Liver (tissue), 9 donors: ENCODE results near the gene CACNA1B. TPM values are rescaled to one million over a fixed set of nuclear protein-coding genes. Genes with fewer than 3 reads are reported as not detected.

Experiments
- DNase-seq: peaks from one replicate; pipeline ENCODE4 v3.0.0-alpha.2; 2017; ENCODE audit warnings: low spot score
- H3K27ac ChIP-seq, 2 donors: one replicate each; pipeline ENCODE4 v1.7.0; 2013; ENCODE audit warnings: inconsistent platforms in 2 of 2, low read length in 2 of 2, control low read depth in 1 of 2, low read depth in 1 of 2, mild to moderate bottlenecking in 1 of 2
- H3K27me3 ChIP-seq, 4 donors: one replicate each; pipeline versions ENCODE4 v1.6.1 to v1.7.0; 2013; ENCODE audit warnings: low read length in 3 of 4, inconsistent platforms in 1 of 4, mild to moderate bottlenecking in 1 of 4, moderate library complexity in 1 of 4; ENCODE audit not compliant: control insufficient read depth in 4 of 4, insufficient read depth in 4 of 4
- H3K36me3 ChIP-seq, 4 donors: one replicate each; pipeline versions ENCODE4 v1.6.1 to v1.7.0; 2013; ENCODE audit warnings: low read length in 3 of 4, mild to moderate bottlenecking in 3 of 4, low read depth in 1 of 4, moderate library complexity in 1 of 4; ENCODE audit not compliant: control insufficient read depth in 4 of 4, insufficient read depth in 3 of 4
- H3K4me1 ChIP-seq, 4 donors: one replicate each; pipeline versions ENCODE4 v1.6.1 to v1.7.0; 2013; ENCODE audit warnings: low read length in 3 of 4, mild to moderate bottlenecking in 3 of 4, moderate library complexity in 1 of 4; ENCODE audit not compliant: control insufficient read depth in 4 of 4, insufficient read depth in 4 of 4
- H3K4me3 ChIP-seq, 3 donors: one replicate each; pipeline versions ENCODE4 v1.6.1 to v1.7.0; 2013; ENCODE audit warnings: low read length in 3 of 3, control low read depth in 1 of 3, low read depth in 1 of 3, mild to moderate bottlenecking in 1 of 3
- H3K9ac ChIP-seq, 2 donors: one replicate each; pipeline ENCODE4 v1.7.0; 2013; ENCODE audit warnings: low read length in 2 of 2, mild to moderate bottlenecking in 2 of 2, moderate library complexity in 2 of 2, control low read depth in 1 of 2, low read depth in 1 of 2
- H3K9me3 ChIP-seq, 4 donors: one replicate each; pipeline versions ENCODE4 v1.6.1 to v1.7.0; 2013; ENCODE audit warnings: low read length in 3 of 4; ENCODE audit not compliant: control insufficient read depth in 4 of 4
- FOXA1 ChIP-seq: IDR thresholded peaks from 2 replicates; pipeline ENCODE4 v1.6.1; 2016; ENCODE audit warnings: antibody characterized with exemption
- FOXA2 ChIP-seq: IDR thresholded peaks from 2 replicates; pipeline ENCODE4 v1.6.1; 2016; ENCODE audit warnings: antibody characterized with exemption
- GABPA ChIP-seq, 2 donors: IDR thresholded peaks in 1 of 2; conservative IDR thresholded peaks in 1 of 2; 2 replicates each; pipeline ENCODE4 v1.6.1; 2016; ENCODE audit warnings: antibody characterized with exemption in 2 of 2, mild to moderate bottlenecking in 1 of 2, moderate library complexity in 1 of 2
- HNF4A ChIP-seq, 2 donors: conservative IDR thresholded peaks; 2 replicates each; pipeline ENCODE4 v1.6.1; 2016; ENCODE audit warnings: antibody characterized with exemption in 2 of 2, mild to moderate bottlenecking in 2 of 2
- HNF4G ChIP-seq: IDR thresholded peaks from 2 replicates; pipeline ENCODE4 v1.6.1; 2016; ENCODE audit warnings: antibody characterized with exemption
- JUND ChIP-seq, 2 donors: IDR thresholded peaks; 2 replicates each; pipeline ENCODE4 v1.6.1; 2016; ENCODE audit warnings: antibody characterized with exemption in 2 of 2
- NR2F2 ChIP-seq: IDR thresholded peaks from 2 replicates; pipeline ENCODE4 v1.6.1; 2016; ENCODE audit warnings: antibody characterized with exemption
- RAD21 ChIP-seq, 2 donors: IDR thresholded peaks; 2 replicates each; pipeline ENCODE4 v1.6.1; 2016; ENCODE audit warnings: antibody characterized with exemption in 2 of 2, mild to moderate bottlenecking in 2 of 2
- RXRA ChIP-seq, 2 donors: IDR thresholded peaks; 2 replicates each; pipeline ENCODE4 v1.6.1; 2017 to 2018; ENCODE audit warnings: antibody characterized with exemption in 2 of 2, mild to moderate bottlenecking in 1 of 2
- SP1 ChIP-seq: IDR thresholded peaks from 2 replicates; pipeline ENCODE4 v1.6.1; 2018; ENCODE audit warnings: antibody characterized with exemption, mild to moderate bottlenecking
- YY1 ChIP-seq: IDR thresholded peaks from 2 replicates; pipeline ENCODE4 v1.6.1; 2016; ENCODE audit warnings: antibody characterized with exemption, mild to moderate bottlenecking
- WGBS: extraction: QIAGEN DNeasy Blood & Tissue Kit; methylation state at CpG from one replicate; pipeline ENCODE4 v1.1.7; 2013; 5-methylcytosine and 5-hydroxymethylcytosine counted together
- polyA plus RNA-seq, 2 donors: library from polyadenylated mRNA; stranded (reverse) in 1 of 2; unstranded in 1 of 2; fragments of 200-250 nt in 1 of 2; fragments of >200 nt in 1 of 2; fragmentation: Nextera tagmentation in 1 of 2; extraction: Ambion mirVana in 1 of 2; gene quantifications; one replicate each; pipeline versions ENCODE4 v1.2.1 to v1.2.3, GENCODE V29; 2013 to 2015
- total RNA-seq, 2 donors: library from RNA; depleted of rRNA; stranded (reverse); fragments of >200 nt; gene quantifications; one replicate each; pipeline ENCODE4 v1.2.3, GENCODE V29; 2014
- TF ChIP-seq, protein P1 (sequence below): IDR thresholded peaks from 2 replicates; pipeline ENCODE4 v1.6.1; 2016; ENCODE audit warnings: antibody characterized with exemption
- TF ChIP-seq, protein P2 (sequence below): IDR thresholded peaks from 2 replicates; pipeline ENCODE4 v1.6.1; 2016; ENCODE audit warnings: antibody characterized with exemption, mild to moderate bottlenecking
- TF ChIP-seq, protein P3 (sequence below): IDR thresholded peaks from 2 replicates; pipeline ENCODE4 v1.6.1; 2016; ENCODE audit warnings: antibody characterized with exemption
- TF ChIP-seq, protein P4 (sequence below): fragments of 150-350 bp; IDR thresholded peaks from 2 replicates; pipeline ENCODE4 v1.5.1; 2017; ENCODE audit warnings: improper control_type of control experiment, low read depth, low read length; ENCODE audit not compliant: missing input control
- TF ChIP-seq, protein P5 (sequence below): IDR thresholded peaks from 2 replicates; pipeline ENCODE4 v1.6.1; 2016; ENCODE audit warnings: antibody characterized with exemption
- donor health status: healthy.
- donor health status: healthy.
- donor health status: healthy.
- donor health status: healthy.
- donor health status: healthy.

CACNA1B gene
- total and polyA plus RNA-seq, 4 donors: under 0.01 to 0.05 TPM; not detected in 2

DNA sequence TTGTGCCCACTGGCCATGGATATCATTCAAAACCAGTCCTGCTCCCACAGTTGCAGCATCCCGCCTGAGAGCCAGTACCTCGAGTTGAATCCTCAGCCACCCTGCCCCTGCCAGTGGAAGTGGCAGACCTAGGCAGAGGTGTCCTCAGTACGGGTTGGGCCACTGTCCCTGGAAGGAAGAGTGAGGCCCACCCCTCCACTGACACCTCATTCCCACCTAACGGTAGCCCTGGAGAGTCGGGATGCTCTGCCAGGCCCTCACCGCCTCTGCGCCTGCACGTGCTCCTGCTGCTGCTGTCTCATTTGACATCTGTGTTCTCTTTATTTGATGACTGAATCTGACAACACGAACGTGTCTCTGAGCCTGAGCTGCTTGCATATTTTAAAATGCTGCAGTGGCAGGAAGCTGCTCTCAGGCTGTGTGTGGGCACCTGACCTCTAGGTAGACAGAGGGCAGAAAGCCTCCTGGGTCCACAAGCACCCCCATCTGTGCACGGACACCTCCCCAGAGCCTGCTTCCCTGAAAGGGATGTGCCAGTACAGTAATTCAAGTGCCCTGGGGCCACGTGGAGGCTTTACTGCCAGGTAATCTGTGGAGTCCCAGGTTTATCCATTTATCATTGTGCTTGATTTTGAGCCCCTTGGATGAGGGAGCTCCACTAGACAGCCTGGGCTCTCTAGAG is 194.7 kb downstream of the CACNA1B start:
- Histone ChIP-seq H3K9ac (no peak overlapping the region), H3K9me3 (no peaks in the 10 kb centered on the region), H3K27me3 (peaks cover 0 to 3% (median 0%) of the 10 kb centered on the region in 4 donors), H3K4me1 (no peaks in the 10 kb centered on the region), H3K36me3 (no peaks in the 10 kb centered on the region), H3K27ac (no peak overlapping the region), H3K4me3 (no peak overlapping the region)
- peak; percentile 26 for DNase-seq
- 72% methylated on average over 12 of the region's 12 CpGs for WGBS
- TF ChIP-seq, protein P1, sequence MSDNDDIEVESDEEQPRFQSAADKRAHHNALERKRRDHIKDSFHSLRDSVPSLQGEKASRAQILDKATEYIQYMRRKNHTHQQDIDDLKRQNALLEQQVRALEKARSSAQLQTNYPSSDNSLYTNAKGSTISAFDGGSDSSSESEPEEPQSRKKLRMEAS: no peak
- TF ChIP-seq SP1: no peak
- no peak for TF ChIP-seq NR2F2
- TF ChIP-seq JUND (IDR thresholded peaks at IDR 0.05): no peak
- no peak for TF ChIP-seq FOXA2
- no peak for TF ChIP-seq GABPA (IDR thresholded peaks at IDR 0.05 in 1 of 2, conservative IDR thresholded peaks at IDR 0.05 in 1 of 2)
- TF ChIP-seq FOXA1: no peak
- TF ChIP-seq, protein P2, sequence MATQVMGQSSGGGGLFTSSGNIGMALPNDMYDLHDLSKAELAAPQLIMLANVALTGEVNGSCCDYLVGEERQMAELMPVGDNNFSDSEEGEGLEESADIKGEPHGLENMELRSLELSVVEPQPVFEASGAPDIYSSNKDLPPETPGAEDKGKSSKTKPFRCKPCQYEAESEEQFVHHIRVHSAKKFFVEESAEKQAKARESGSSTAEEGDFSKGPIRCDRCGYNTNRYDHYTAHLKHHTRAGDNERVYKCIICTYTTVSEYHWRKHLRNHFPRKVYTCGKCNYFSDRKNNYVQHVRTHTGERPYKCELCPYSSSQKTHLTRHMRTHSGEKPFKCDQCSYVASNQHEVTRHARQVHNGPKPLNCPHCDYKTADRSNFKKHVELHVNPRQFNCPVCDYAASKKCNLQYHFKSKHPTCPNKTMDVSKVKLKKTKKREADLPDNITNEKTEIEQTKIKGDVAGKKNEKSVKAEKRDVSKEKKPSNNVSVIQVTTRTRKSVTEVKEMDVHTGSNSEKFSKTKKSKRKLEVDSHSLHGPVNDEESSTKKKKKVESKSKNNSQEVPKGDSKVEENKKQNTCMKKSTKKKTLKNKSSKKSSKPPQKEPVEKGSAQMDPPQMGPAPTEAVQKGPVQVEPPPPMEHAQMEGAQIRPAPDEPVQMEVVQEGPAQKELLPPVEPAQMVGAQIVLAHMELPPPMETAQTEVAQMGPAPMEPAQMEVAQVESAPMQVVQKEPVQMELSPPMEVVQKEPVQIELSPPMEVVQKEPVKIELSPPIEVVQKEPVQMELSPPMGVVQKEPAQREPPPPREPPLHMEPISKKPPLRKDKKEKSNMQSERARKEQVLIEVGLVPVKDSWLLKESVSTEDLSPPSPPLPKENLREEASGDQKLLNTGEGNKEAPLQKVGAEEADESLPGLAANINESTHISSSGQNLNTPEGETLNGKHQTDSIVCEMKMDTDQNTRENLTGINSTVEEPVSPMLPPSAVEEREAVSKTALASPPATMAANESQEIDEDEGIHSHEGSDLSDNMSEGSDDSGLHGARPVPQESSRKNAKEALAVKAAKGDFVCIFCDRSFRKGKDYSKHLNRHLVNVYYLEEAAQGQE: no peak
- TF ChIP-seq, protein P3, sequence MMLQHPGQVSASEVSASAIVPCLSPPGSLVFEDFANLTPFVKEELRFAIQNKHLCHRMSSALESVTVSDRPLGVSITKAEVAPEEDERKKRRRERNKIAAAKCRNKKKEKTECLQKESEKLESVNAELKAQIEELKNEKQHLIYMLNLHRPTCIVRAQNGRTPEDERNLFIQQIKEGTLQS: no peak

DNA sequence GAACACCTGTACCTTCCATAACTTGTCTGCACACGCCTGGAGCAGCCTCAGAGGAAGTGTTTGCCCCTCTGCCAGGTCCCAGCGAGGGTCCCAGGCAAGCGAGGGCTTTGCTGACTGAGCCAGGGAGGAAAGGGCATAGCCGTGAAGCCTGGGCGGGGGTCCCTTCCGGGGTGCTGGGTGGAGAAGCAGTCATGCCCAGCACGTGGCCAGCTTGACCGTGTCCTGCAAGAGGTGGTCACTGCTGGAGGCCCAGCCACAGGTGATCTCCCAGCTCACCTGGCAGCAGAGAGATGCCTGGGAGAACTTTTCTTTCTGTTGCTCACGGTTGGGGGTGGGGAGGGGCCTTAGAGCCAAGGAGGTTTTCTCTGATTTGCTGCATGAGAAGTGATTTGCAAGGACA is 195.3 kb downstream of the CACNA1B start:
- Histone ChIP-seq H3K27ac (no peak overlapping the region), H3K27me3 (peaks cover 0 to 3% (median 0%) of the 10 kb centered on the region in 4 donors), H3K36me3 (no peaks in the 10 kb centered on the region), H3K9ac (no peak overlapping the region), H3K4me3 (no peak overlapping the region), H3K4me1 (no peaks in the 10 kb centered on the region), H3K9me3 (no peaks in the 10 kb centered on the region)
- DNase-seq: peak; percentile 21
- 67% methylated on average over 9 of the region's 9 CpGs for WGBS
- TF ChIP-seq, protein P4, sequence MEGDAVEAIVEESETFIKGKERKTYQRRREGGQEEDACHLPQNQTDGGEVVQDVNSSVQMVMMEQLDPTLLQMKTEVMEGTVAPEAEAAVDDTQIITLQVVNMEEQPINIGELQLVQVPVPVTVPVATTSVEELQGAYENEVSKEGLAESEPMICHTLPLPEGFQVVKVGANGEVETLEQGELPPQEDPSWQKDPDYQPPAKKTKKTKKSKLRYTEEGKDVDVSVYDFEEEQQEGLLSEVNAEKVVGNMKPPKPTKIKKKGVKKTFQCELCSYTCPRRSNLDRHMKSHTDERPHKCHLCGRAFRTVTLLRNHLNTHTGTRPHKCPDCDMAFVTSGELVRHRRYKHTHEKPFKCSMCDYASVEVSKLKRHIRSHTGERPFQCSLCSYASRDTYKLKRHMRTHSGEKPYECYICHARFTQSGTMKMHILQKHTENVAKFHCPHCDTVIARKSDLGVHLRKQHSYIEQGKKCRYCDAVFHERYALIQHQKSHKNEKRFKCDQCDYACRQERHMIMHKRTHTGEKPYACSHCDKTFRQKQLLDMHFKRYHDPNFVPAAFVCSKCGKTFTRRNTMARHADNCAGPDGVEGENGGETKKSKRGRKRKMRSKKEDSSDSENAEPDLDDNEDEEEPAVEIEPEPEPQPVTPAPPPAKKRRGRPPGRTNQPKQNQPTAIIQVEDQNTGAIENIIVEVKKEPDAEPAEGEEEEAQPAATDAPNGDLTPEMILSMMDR: no peak
- no peak for TF ChIP-seq NR2F2
- TF ChIP-seq, protein P2: no peak
- TF ChIP-seq HNF4A (conservative IDR thresholded peaks at IDR 0.05): no peak
- no peak for TF ChIP-seq YY1
- TF ChIP-seq RXRA (IDR thresholded peaks at IDR 0.05): no peak
- TF ChIP-seq, protein P5, sequence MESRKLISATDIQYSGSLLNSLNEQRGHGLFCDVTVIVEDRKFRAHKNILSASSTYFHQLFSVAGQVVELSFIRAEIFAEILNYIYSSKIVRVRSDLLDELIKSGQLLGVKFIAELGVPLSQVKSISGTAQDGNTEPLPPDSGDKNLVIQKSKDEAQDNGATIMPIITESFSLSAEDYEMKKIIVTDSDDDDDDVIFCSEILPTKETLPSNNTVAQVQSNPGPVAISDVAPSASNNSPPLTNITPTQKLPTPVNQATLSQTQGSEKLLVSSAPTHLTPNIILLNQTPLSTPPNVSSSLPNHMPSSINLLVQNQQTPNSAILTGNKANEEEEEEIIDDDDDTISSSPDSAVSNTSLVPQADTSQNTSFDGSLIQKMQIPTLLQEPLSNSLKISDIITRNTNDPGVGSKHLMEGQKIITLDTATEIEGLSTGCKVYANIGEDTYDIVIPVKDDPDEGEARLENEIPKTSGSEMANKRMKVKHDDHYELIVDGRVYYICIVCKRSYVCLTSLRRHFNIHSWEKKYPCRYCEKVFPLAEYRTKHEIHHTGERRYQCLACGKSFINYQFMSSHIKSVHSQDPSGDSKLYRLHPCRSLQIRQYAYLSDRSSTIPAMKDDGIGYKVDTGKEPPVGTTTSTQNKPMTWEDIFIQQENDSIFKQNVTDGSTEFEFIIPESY: no peak
- TF ChIP-seq JUND (IDR thresholded peaks at IDR 0.05): no peak
- no peak for TF ChIP-seq RAD21 (IDR thresholded peaks at IDR 0.05)
- TF ChIP-seq HNF4G: no peak
- TF ChIP-seq FOXA2: no peak
- no peak for TF ChIP-seq GABPA (IDR thresholded peaks at IDR 0.05 in 1 of 2, conservative IDR thresholded peaks at IDR 0.05 in 1 of 2)
